Effector CD8-positive, alpha-beta T cell (primary cell): ENCODE results near the gene MDFI.
"Not testable (repeated sequence)": the region's sequence is repeated elsewhere in the genome, so short reads cannot be mapped to it uniquely, and the experiment has no call there.

ENCODE experiments used
- DNase-seq: peaks from one replicate; lab custom pipeline; 2025; lab: John Stamatoyannopoulos, UW

Gene MDFI

GRCh38 chr6:41602864-41603608, 35.2 kb upstream of the MDFI start:
- DNase-seq, result peak; percentile 58

GRCh38 chr6:41604006-41604405, 34.3 kb upstream of the MDFI start:
- no peak for DNase-seq

GRCh38 chr6:41605649-41606048, 32.6 kb upstream of the MDFI start:
- no peak for DNase-seq

- no peak for DNase-seq
Observed at GRCh38 chr6:41607036-41607435, 31.2 kb upstream of the MDFI start.

GRCh38 chr6:41607736-41608135, 30.5 kb upstream of the MDFI start:
- no peak for DNase-seq

- no peak for DNase-seq
Observed at GRCh38 chr6:41608443-41609151, 29.7 kb upstream of the MDFI start.

GRCh38 chr6:41614715-41615114, 23.6 kb upstream of the MDFI start:
- no peak for DNase-seq

GRCh38 chr6:41615311-41615710, 23.0 kb upstream of the MDFI start:
- no peak for DNase-seq

- DNase-seq, result no peak
Observed at GRCh38 chr6:41618598-41618997, 19.7 kb upstream of the MDFI start.

GRCh38 chr6:41619193-41619592, 19.1 kb upstream of the MDFI start:
- DNase-seq, result not testable (repeated sequence)

- no peak for DNase-seq
Observed at GRCh38 chr6:41621367-41621766, 16.9 kb upstream of the MDFI start.

GRCh38 chr6:41621802-41622201, 16.5 kb upstream of the MDFI start:
- DNase-seq, result no peak

GRCh38 chr6:41622206-41622988, 15.9 kb upstream of the MDFI start:
- DNase-seq, result no peak

GRCh38 chr6:41623330-41623729, 14.9 kb upstream of the MDFI start:
- no peak for DNase-seq

GRCh38 chr6:41624621-41625380, 13.5 kb upstream of the MDFI start:
- DNase-seq, result no peak

GRCh38 chr6:41625442-41625841, 12.8 kb upstream of the MDFI start:
- DNase-seq, result no peak

GRCh38 chr6:41626022-41626421, 12.2 kb upstream of the MDFI start:
- no peak for DNase-seq

- DNase-seq, result no peak
Observed at GRCh38 chr6:41626917-41627316, 11.4 kb upstream of the MDFI start.

GRCh38 chr6:41629128-41629527, 9.1 kb upstream of the MDFI start:
- no peak for DNase-seq

- DNase-seq, result no peak
Observed at GRCh38 chr6:41630069-41630468, 8.2 kb upstream of the MDFI start.

GRCh38 chr6:41630946-41631345, 7.3 kb upstream of the MDFI start:
- no peak for DNase-seq

GRCh38 chr6:41633056-41633634, 5.1 kb upstream of the MDFI start:
- no peak for DNase-seq
